Neural cell (in vitro differentiated cells): ENCODE measurements around the gene ANP32A. TPM values are rescaled to one million over a fixed set of nuclear protein-coding genes. Genes with fewer than 3 reads are reported as not detected.

Experiments
- H2AFZ ChIP-seq: fragments of 200-600, 300-800 bp; sonication (generic), shearing (Covaris generic); 2 replicates; pipeline ENCODE4 v1.6.0; 2014; ENCODE audit warnings: low read depth, mild to moderate bottlenecking, antibody characterized with exemption, low read length, moderate library complexity
- H3F3A ChIP-seq: fragments of 200-600 bp; shearing (Covaris generic); 2 replicates; pipeline ENCODE4 v1.6.1; 2016; ENCODE audit warnings: mild to moderate bottlenecking, moderate library complexity, mixed read lengths, antibody characterized with exemption, low read length; ENCODE audit not compliant: insufficient read depth, poor library complexity, severe bottlenecking
- H3K27ac ChIP-seq: fragments of 200-600, 300-800 bp; sonication (generic), shearing (Covaris generic); 2 replicates; pipeline ENCODE4 v1.5.1; 2014; ENCODE audit warnings: mild to moderate bottlenecking, low read length, moderate library complexity
- H3K27me3 ChIP-seq: fragments of 300-800, 200-600 bp; sonication (generic), shearing (Covaris generic); 2 replicates; pipeline ENCODE4 v1.6.0; 2014; ENCODE audit warnings: mild to moderate bottlenecking, low read depth, low read length, moderate library complexity; ENCODE audit not compliant: insufficient read depth
- H3K36me3 ChIP-seq: fragments of 300-800, 200-600 bp; sonication (generic), shearing (Covaris generic); 2 replicates; pipeline ENCODE4 v1.5.1; 2014; ENCODE audit warnings: mild to moderate bottlenecking, antibody characterized with exemption, low read length, moderate library complexity; ENCODE audit not compliant: insufficient read depth
- H3K4me2 ChIP-seq: fragments of 300-800, 200-600 bp; sonication (generic), shearing (Covaris generic); 2 replicates; pipeline ENCODE4 v1.6.0; 2014; ENCODE audit warnings: mild to moderate bottlenecking, low read length
- H3K4me3 ChIP-seq: fragments of 300-800, 200-600 bp; sonication (generic), shearing (Covaris generic); 2 replicates; pipeline ENCODE4 v1.5.1; 2014; ENCODE audit warnings: mild to moderate bottlenecking, low read length, moderate library complexity
- H3K79me2 ChIP-seq: fragments of 200-600 bp; shearing (Covaris generic); replicated peaks from 2 replicates; pipeline ENCODE4 v1.6.0; 2014; ENCODE audit warnings: mild to moderate bottlenecking, low read length, moderate library complexity; ENCODE audit not compliant: insufficient read depth
- H3K9ac ChIP-seq: fragments of 300-800, 200-600 bp; sonication (generic), shearing (Covaris generic); 2 replicates; pipeline ENCODE4 v1.6.1; 2016; ENCODE audit warnings: mild to moderate bottlenecking, low read length, mixed read lengths
- H3K9me2 ChIP-seq: fragments of 200-600 bp; shearing (Covaris generic); 2 replicates; pipeline ENCODE4 v1.6.1; 2016; ENCODE audit warnings: mild to moderate bottlenecking, low read length, mixed read lengths; ENCODE audit not compliant: insufficient read depth
- H3K9me3 ChIP-seq: fragments of 200-600, 300-800 bp; sonication (generic), shearing (Covaris generic); 2 replicates; pipeline ENCODE4 v1.6.1; 2016; ENCODE audit warnings: mild to moderate bottlenecking, mixed run types, low read length, moderate library complexity, mixed read lengths
- H4K20me1 ChIP-seq: fragments of 200-600 bp; shearing (Covaris generic); 2 replicates; pipeline ENCODE4 v1.6.1; 2016; ENCODE audit warnings: mild to moderate bottlenecking, mixed run types; ENCODE audit not compliant: insufficient read depth
- CTCF ChIP-seq: fragments of 450-650 bp; IDR thresholded peaks from 2 replicates; pipeline ENCODE4 v1.5.1; 2014; ENCODE audit warnings: antibody characterized with exemption, mild to moderate bottlenecking, moderate library complexity; ENCODE audit not compliant: poor library complexity, severe bottlenecking
- EP300 ChIP-seq: fragments of 450-650 bp; conservative IDR thresholded peaks from 2 replicates; pipeline ENCODE4 v1.6.1; 2014; ENCODE audit warnings: antibody characterized with exemption, mild to moderate bottlenecking, moderate library complexity; ENCODE audit not compliant: poor library complexity, severe bottlenecking
- EZH2 ChIP-seq: fragments of 200-600, 300-800 bp; shearing (Covaris generic), sonication (generic); IDR thresholded peaks from 2 replicates; pipeline ENCODE4 v1.6.1; 2014; ENCODE audit warnings: antibody characterized with exemption, low read length, borderline replicate concordance, mild to moderate bottlenecking; ENCODE audit not compliant: insufficient read depth, poor library complexity, severe bottlenecking
- MXI1 ChIP-seq: fragments of 450-650 bp; conservative IDR thresholded peaks from 2 replicates; pipeline ENCODE4 v1.6.1; 2014; ENCODE audit warnings: antibody characterized with exemption, mild to moderate bottlenecking; ENCODE audit not compliant: poor library complexity, severe bottlenecking
- POLR2AphosphoS5 ChIP-seq: IDR thresholded peaks from 2 replicates; pipeline ENCODE4 v1.6.1; 2012
- RAD21 ChIP-seq: fragments of 450-650 bp; conservative IDR thresholded peaks from 2 replicates; pipeline ENCODE4 v1.6.1; 2014; ENCODE audit warnings: antibody characterized with exemption, mild to moderate bottlenecking, moderate library complexity
- REST ChIP-seq: IDR thresholded peaks from 2 replicates; pipeline ENCODE4 v1.6.1; 2012; ENCODE audit warnings: borderline replicate concordance
- SMC3 ChIP-seq: fragments of 450-650 bp; conservative IDR thresholded peaks from 2 replicates; pipeline ENCODE4 v1.6.1; 2014; ENCODE audit warnings: antibody characterized with exemption, mild to moderate bottlenecking, moderate library complexity; ENCODE audit not compliant: poor library complexity
- TAF1 ChIP-seq: IDR thresholded peaks from 2 replicates; pipeline ENCODE4 v1.6.1; 2012; ENCODE audit warnings: low read depth
- polyA plus RNA-seq: library from polyadenylated mRNA; depleted of rRNA; stranded (reverse); fragments of >200 nt; gene quantifications from 2 replicates; pipeline ENCODE4 v1.2.3, GENCODE V29; 2014

The ANP32A gene
- polyA plus RNA-seq, 1 donor from 2014 or later, result 190 TPM

- Histone ChIP-seq H3K36me3 (peaks cover 6% of the 10 kb centered on the region), H3K4me2 (no peak overlapping the region), H3K27ac (no peak overlapping the region), H3K9me3 (no peaks in the 10 kb centered on the region), H3K27me3 (no peaks in the 10 kb centered on the region), H3K79me2 (peaks cover 59% of the 10 kb centered on the region), H3K9ac (no peak overlapping the region), H2AFZ (no peak overlapping the region), H3F3A (no peaks in the 10 kb centered on the region), H3K9me2 (no peaks in the 10 kb centered on the region), H4K20me1 (no peaks in the 10 kb centered on the region), H3K4me3 (no peak overlapping the region)
- TF ChIP-seq REST, result no peak
- no peak for TF ChIP-seq CTCF
- no peak for TF ChIP-seq MXI1
- no peak for TF ChIP-seq EP300
- no peak for TF ChIP-seq POLR2AphosphoS5
- no peak for TF ChIP-seq RAD21
- no peak for TF ChIP-seq TAF1
- no peak for TF ChIP-seq EZH2
- no peak for TF ChIP-seq SMC3
These were observed 29.8 kb downstream of the ANP32A start for GRCh38 chr15:68790910-68791309.

- Histone ChIP-seq H3K4me3 (no peak overlapping the region), H4K20me1 (no peaks in the 10 kb centered on the region), H2AFZ (no peak overlapping the region), H3F3A (no peaks in the 10 kb centered on the region), H3K27ac (no peak overlapping the region), H3K79me2 (peaks cover 55% of the 10 kb centered on the region), H3K9me3 (no peaks in the 10 kb centered on the region), H3K4me2 (no peak overlapping the region), H3K9ac (no peak overlapping the region), H3K36me3 (peaks cover 6% of the 10 kb centered on the region), H3K9me2 (no peaks in the 10 kb centered on the region), H3K27me3 (no peaks in the 10 kb centered on the region)
- TF ChIP-seq TAF1, result no peak
- no peak for TF ChIP-seq SMC3
- no peak for TF ChIP-seq REST
- no peak for TF ChIP-seq POLR2AphosphoS5
- no peak for TF ChIP-seq EP300
These were observed 30.5 kb downstream of the ANP32A start for GRCh38 chr15:68790242-68790575.
